HTR-8/SVneo (cell line): ENCODE data around the gene GZMM.

ENCODE experiments used
- DNase-seq: peaks from one replicate; pipeline ENCODE4 v3.0.0; 2011; ENCODE audit warnings: low spot score, mixed read lengths; ENCODE audit not compliant: insufficient read length
- FAIRE-seq: peaks from 2 replicates; lab custom pipeline; 2011; peaks lifted over from hg19 to GRCh38; lab: Jason Lieb, UNC

The GZMM gene

DNA sequence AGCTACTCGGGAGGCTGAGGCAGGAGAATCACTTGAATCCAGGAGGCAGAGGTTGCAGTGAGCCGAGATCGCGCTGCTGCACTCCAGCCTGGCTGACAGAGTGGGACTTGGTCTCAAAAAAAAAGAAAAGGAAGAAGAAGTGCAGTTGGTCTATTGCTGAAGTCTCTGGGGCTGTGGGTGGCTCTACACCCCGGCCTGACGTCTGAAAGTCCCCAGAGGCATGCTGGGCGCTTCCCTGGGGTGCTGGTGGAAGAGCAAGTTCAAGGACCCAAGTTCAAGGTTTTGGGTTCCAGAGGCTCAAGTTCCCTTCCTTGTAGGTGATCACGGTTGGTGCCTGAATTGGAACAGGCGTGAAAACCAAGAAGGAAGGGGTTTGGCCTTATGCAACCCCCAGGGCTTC lies 49.7 kb downstream of the GZMM start:
- DNase-seq (no peak), FAIRE-seq (no peak)

DNA sequence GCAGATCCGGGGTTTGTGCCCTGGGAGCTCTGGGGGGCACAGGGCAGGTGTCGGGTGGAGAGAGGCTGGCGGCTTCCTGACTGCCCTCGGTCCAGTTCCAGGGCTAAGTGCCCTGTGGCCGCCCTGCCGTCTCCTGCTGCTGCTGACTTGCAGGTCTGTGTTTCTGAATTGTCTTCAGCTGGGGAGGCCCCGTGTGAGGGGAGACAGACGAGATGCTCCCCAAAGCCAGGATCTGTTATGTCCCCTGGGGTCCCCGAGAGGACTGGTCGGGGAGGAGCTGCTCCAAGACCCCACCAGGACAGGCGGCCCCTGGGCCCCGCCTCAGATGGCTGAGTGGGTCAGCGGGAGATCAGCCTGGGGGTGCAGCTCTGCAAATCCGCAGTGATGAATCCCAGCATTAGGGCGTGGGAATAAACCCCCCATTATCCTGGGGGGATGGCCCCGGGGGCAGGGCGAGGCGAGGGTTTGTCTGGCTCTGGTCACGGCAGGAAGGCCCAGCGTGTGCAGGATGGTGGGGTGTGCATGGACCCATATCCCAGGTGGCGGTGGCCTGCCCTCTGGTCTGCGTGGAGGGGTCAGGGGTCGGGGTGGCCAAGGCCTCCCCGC lies 50.5 kb downstream of the GZMM start:
- DNase-seq: no peak
- FAIRE-seq: no peak

DNA sequence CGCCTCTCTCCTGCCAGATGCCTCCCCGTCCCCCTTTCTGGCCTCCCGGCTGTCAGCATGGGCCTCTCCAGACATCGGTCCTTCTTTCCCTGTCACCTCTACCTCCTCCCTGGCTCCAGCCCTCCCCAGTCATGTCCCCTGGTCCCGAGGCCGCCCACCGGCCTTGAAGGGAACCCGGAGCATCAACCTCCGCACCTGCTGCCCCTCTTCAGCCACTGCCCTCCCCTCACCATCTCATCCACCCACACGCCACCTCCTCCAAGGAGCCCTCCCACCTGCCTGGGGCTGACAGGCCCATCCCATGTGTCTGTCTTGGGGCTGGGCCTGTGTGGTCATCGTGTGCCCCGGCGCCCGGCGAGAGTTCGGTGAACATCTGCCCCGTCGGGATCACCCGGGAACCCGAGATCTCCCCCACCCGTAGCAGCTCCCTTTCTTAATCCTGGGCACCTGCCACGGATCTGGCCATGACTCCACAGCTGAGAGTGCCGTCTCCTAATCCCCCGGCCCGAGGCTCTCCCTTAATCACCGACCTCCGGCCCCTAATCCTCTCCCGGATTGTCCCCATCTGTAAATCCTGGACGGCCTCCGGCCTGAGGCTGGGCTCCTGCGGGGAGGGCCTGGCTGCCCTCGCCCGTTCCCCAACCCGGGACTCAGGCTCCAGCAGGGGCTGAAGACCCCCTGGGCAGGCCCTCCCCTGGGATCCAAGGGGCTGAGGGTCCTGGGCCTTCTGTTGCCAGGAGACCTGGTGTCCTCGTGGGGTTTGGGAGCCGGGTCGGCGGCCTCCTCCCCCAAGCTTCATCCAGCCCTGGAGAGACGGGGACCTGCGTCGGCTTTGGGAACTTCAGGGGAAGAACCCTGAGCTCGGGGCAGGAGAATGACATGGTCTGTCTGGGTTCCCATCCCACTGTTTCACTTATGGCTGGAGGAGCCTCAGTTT lies 51.7 kb downstream of the GZMM start:
- DNase-seq (no peak), FAIRE-seq (no peak)

DNA sequence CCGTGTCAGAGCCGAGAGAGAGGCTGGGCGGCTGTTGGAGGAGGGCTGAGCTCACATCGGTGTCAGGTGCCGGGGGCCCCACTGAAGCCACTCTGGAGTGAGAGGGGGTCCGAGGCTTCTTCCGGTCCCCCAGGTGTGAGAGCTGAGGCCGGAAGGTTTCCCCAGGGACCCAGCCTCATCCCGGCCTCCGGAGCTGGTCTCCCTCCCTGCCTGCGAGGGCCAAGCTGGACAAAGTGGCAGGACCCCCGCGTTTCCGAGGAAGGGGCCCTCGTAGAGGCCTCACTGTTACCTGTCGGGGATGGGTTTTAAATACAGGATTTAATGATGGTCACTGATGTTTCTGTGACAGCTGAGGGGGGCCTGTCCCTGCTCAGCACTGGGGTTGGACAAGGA lies 52.4 kb downstream of the GZMM start:
- FAIRE-seq: no peak
- no peak for DNase-seq

DNA sequence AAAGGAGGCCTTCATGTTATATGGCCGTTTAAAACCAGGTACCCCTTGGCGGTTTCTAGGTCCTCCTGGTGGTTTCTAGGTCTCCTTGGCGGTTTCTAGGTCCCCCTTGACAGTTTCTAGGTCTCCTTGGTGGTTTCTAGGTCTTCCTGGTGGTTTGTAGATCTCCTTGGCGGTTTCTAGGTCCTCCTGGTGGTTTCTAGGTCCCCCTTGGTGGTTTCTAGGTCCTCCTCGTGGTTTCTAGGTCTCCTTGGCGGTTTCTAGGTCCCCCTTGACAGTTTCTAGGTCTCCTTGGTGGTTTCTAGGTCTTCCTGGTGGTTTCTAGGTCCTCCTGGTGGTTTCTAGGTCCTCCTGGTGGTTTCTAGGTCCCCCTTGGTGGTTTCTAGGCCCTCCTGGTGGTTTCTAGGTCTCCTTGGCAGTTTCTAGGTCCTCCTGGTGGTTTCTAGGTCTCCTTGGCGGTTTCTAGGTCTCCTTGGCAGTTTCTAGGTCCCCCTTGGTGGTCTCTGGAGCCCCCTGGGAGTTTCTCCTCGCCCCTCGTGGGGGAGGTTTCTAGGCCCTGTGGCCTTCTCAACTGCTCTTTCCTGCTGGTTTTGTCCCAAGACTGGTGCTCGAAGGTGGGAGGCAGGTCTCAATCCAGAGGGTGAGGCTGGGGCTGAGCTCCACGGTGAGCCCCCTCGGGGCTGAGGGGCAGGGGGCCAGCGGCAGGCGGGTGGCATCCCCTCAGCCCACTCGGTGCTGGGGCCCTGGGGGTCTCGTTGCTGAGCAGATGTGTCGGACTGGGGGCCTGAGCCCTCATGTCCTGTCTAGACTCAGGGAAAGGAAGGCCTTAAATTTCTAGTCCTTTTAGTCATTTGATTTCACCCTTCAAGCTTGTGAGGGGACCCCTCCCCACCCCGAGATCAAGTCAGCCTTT lies 53.8 kb downstream of the GZMM start:
- no peak for FAIRE-seq
- no peak for DNase-seq
